Natural killer cell treated with Interleukin-12 subunit alpha and Interleukin-12 subunit beta and Interleukin-15 and Interleukin-18, amount 100 ng/mL, for 72 hours (primary cell): ENCODE measurements around the gene HEPACAM. TPM values are rescaled to one million over a fixed set of nuclear protein-coding genes. Genes with fewer than 3 reads are reported as not detected.

Experiments
- ATAC-seq, 2 donors: fragments of 150-1000 bp; cut with Tn5 transposase in 1 of 2; sonication (Bioruptor Pico), chemical (Tn5 transposase) in 1 of 2; 2 replicates each; pipeline ENCODE4 v1.10.0; 2021
- DNase-seq: peaks from one replicate; pipeline ENCODE4 v3.0.0; 2022; ENCODE audit warnings: low spot score
- H3K27ac Mint-ChIP-seq, 2 donors: 1 replicate in 1 of 2; 2 replicates in 1 of 2; pipeline ENCODE4 v1.8.0; 2022; ENCODE audit warnings: mixed read lengths in 2 of 2, mild to moderate bottlenecking in 1 of 2, moderate library complexity in 1 of 2
- H3K27me3 Mint-ChIP-seq, 2 donors: 1 replicate in 1 of 2; 2 replicates in 1 of 2; pipeline ENCODE4 v1.8.0; 2022; ENCODE audit warnings: mixed read lengths in 2 of 2
- H3K36me3 Mint-ChIP-seq: one replicate; pipeline ENCODE4 v1.8.0; 2022; ENCODE audit warnings: mixed read lengths
- H3K4me1 Mint-ChIP-seq, 2 donors: 1 replicate in 1 of 2; 2 replicates in 1 of 2; pipeline ENCODE4 v1.8.0; 2022; ENCODE audit warnings: low read depth in 2 of 2, mixed read lengths in 2 of 2, mild to moderate bottlenecking in 1 of 2
- H3K4me3 Mint-ChIP-seq: one replicate; pipeline ENCODE4 v1.8.0; 2022; ENCODE audit warnings: mixed read lengths
- H3K9me3 Mint-ChIP-seq: 2 replicates; pipeline ENCODE4 v1.8.0; 2022; ENCODE audit warnings: mixed read lengths
- total RNA-seq, 2 donors: library from RNA; stranded (reverse); gene quantifications; one replicate each; pipeline ENCODE4 v1.2.3, GENCODE V29; 2022

HEPACAM gene
- total RNA-seq, 2 donors from 2014 or later = not detected

- ATAC-seq = no peak
- Mint-ChIP-seq H3K4me1 (no peaks in the 10 kb centered on the region), H3K4me3 (no peak overlapping the region), H3K27ac (no peak overlapping the region), H3K36me3 (no peaks in the 10 kb centered on the region), H3K27me3 (peaks cover 7 to 13% of the 10 kb centered on the region in 2 donors), H3K9me3 (no peaks in the 10 kb centered on the region)
- DNase-seq = no peak
Measured at GRCh38 chr11:124891373-124891861, 44.4 kb downstream of the HEPACAM start.

DNA sequence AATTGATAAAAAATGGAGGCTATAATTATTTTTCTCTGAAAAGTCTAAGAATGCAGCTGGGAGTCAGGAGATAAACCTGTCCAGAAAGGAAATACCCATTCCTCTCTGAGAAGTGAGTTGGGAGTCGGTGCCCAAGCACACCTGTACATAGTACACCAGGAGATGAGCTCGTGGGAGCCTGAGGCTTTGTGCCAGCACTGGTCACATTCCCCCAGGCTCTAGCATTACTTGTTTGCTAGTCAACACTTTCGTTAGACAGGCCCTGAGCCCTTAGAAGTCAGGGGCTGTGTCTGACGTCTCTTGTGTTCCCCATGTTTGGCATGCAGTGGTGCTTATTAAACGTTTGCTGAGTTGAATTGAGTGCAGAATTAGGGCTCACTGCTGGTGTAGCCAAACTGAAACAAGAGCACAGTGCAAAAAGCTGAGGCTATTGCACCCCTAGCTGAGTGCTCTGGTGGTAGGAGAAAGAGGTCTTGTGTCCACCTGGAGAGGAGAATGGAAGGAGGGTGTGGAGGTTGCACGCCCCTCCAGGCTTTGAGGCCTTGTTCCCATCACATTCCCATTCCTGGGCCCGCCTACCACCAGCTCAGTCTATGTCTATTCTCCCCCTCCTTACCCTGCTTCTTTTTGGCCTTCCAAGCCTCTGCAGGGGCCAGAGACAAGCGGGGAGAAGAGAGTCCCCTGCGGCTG, 45.0 kb downstream of the HEPACAM start:
- Mint-ChIP-seq H3K27ac (no peak overlapping the region), H3K4me3 (no peak overlapping the region), H3K9me3 (no peaks in the 10 kb centered on the region), H3K27me3 (peaks cover 10 to 19% of the 10 kb centered on the region in 2 donors), H3K36me3 (no peaks in the 10 kb centered on the region), H3K4me1 (no peaks in the 10 kb centered on the region)
- no peak for ATAC-seq
- no peak for DNase-seq

DNA sequence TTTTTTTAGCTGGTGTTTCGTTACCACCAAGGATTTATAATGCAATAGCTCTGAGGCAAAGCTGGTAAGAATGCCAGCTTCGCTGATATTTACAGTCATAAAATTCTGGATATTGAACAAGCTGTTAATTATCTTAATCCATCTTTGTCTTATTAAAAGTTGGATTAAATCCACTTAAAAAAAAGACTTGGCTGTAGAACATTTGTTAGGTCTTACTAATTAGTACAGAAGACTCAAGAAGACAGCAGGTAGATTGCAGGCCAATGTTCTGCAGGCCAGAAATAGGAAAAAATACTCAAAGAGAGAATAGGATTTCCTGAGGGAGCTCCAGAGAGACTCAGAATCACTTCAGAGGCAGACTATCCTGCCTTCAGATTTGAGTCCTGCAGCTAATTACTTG, 45.7 kb downstream of the HEPACAM start:
- H3K4me3 Mint-ChIP-seq = no peak overlapping the region
- no peaks in the 10 kb centered on the region for H3K4me1 Mint-ChIP-seq
- H3K27me3 Mint-ChIP-seq = peaks cover 10 to 19% of the 10 kb centered on the region in 2 donors
- no peak overlapping the region for H3K27ac Mint-ChIP-seq
- ATAC-seq (no peak), DNase-seq (no peak)
- H3K36me3 Mint-ChIP-seq = no peaks in the 10 kb centered on the region
- H3K9me3 Mint-ChIP-seq = no peaks in the 10 kb centered on the region

DNA sequence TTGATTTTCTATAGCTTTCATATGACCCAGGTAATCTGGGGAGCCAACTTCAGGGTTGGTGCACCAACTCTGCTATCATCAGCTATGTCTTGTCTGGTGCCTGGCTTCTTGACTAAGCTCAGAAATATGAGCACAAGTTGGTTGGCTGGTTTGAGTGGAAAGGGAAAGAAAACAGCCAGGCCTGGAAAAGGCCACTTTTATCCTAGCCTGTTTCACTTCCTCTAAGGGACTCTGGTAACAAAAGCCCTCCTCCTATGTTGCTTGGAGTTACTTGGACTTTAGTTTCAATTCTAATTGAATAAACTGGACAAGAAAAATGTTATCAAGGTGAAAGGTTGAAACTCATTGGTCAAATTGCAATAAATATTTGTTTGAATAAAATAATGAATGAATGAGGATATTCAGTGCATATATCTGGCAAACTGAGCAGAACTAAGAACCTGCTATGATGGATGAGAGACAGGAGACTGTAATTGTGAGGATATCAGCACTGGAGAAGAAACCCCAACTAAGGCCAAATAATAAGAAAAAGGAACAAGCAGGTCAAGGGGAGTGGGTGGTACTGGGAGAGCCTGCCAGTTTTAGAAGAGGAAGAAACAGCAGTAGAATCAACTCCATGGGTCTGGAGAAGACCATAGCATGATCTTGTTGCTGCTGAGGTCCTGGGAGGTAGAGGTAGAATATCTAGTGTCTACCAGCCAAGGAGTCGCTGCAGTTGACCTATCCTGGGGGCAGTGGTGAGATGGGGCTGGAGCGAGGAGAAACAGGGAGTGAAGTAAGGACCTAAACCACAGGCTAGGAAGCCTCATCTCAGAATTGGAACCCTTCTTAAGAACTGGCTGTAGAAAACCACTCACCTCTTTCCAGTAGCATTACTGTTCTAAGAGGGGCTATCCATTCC, 46.4 kb downstream of the HEPACAM start:
- Mint-ChIP-seq H3K4me3 (no peak overlapping the region), H3K27me3 (peaks cover 10 to 19% of the 10 kb centered on the region in 2 donors), H3K27ac (no peak overlapping the region), H3K36me3 (no peaks in the 10 kb centered on the region), H3K4me1 (no peaks in the 10 kb centered on the region), H3K9me3 (no peaks in the 10 kb centered on the region)
- DNase-seq (no peak), ATAC-seq (no peak)

GRCh38 chr11:124887667-124888013, 48.2 kb downstream of the HEPACAM start:
- H3K27me3 Mint-ChIP-seq = peaks cover 10 to 19% of the 10 kb centered on the region in 2 donors
- no peaks in the 10 kb centered on the region for H3K9me3 Mint-ChIP-seq
- ATAC-seq (no peak), DNase-seq (no peak)
- H3K4me3 Mint-ChIP-seq = no peak overlapping the region
- no peak overlapping the region for H3K27ac Mint-ChIP-seq
- H3K36me3 Mint-ChIP-seq = no peaks in the 10 kb centered on the region
- H3K4me1 Mint-ChIP-seq = peaks cover 0 to 2% of the 10 kb centered on the region in 2 donors

DNA sequence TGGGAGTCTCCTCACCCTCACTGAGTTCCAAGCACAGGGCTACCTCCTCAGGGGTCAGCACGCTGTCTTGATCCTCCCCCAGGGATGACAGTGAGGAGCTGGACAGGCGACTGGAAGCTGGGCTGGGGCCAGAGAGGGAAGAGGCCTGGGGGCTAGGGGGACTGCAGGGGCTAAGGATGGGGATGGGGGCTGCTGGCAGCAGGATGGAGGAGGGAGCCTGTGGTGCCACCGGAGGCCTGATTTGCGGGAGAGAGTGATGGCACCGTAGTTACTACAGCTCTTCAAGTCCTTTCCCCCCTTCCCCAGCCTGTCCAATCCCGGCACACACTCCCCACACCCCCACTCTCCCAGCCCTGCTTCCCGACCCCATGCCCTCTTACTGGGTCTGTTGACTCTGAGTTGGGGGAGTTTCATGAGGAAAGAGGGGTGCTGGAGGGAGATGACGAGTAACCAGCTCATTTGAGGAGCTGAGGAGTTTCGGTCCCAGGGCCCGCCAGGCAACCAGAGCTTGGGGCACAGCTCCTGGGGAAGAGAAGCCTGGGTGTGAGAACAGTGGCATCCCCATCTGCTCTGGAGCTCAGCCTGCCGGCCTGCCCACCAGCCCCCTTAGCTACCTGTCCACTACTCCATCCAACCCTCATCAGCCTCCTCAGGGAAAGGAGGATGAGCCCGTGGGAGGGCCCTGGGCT, 48.7 kb downstream of the HEPACAM start:
- DNase-seq (no peak), ATAC-seq (no peak)
- Mint-ChIP-seq H3K9me3 (no peaks in the 10 kb centered on the region), H3K27me3 (peaks cover 8 to 19% of the 10 kb centered on the region in 2 donors), H3K4me1 (peaks cover 0 to 2% of the 10 kb centered on the region in 2 donors), H3K27ac (no peak overlapping the region), H3K4me3 (no peak overlapping the region), H3K36me3 (no peaks in the 10 kb centered on the region)

GRCh38 chr11:124886476-124886875, 49.4 kb downstream of the HEPACAM start:
- no peak overlapping the region for H3K27ac Mint-ChIP-seq
- ATAC-seq (no peak), DNase-seq (no peak)

DNA sequence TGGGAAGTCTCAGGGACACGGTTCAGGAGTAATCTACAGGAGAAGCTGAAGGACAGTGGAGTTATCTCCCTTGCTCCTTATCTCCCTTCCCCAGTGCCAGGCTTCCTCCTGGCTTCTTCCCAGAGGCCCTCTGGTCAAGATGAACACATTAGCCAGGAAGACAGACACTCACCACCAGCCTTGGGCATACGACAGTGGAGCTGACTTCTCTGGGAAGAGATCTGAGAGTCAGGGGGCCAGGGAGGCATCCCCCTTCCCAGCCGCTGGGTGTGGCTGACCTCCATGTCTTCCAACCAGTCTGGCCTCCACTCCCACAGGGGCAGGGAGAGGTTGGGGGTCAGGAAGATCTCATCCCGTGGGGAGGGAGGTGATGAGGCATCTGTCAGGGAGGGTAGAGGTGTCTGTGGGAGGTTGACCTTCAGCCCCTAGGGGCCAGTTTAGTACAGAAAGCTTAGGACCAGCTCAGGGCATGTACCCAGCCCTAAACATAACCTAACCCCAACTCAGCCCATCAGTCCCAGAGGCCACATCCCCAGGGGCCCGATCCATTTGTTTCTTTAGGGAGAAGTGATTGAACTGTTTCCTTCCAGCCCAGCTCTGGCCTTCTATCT, 50.9 kb downstream of the HEPACAM start:
- Mint-ChIP-seq H3K9me3 (no peaks in the 10 kb centered on the region), H3K36me3 (no peaks in the 10 kb centered on the region), H3K27ac (no peak overlapping the region), H3K4me1 (peaks cover 0 to 2% of the 10 kb centered on the region in 2 donors), H3K4me3 (no peak overlapping the region), H3K27me3 (peaks cover 8 to 19% of the 10 kb centered on the region in 2 donors)
- DNase-seq = no peak
- ATAC-seq = no peak

More at GRCh38 chr11:124886476-124886875, 49.4 kb downstream of the HEPACAM start:
- Mint-ChIP-seq H3K27me3 (peaks cover 8 to 19% of the 10 kb centered on the region in 2 donors), H3K4me1 (peaks cover 0 to 2% of the 10 kb centered on the region in 2 donors), H3K36me3 (no peaks in the 10 kb centered on the region), H3K9me3 (no peaks in the 10 kb centered on the region), H3K4me3 (no peak overlapping the region)

GRCh38 chr11:124884340-124884739, 51.5 kb downstream of the HEPACAM start:
- ATAC-seq (no peak), DNase-seq (no peak)
- Mint-ChIP-seq H3K9me3 (no peaks in the 10 kb centered on the region), H3K4me3 (no peak overlapping the region), H3K27ac (no peak overlapping the region), H3K4me1 (peaks cover 0 to 2% of the 10 kb centered on the region in 2 donors), H3K27me3 (peaks cover 8 to 19% of the 10 kb centered on the region in 2 donors), H3K36me3 (no peaks in the 10 kb centered on the region)

- Mint-ChIP-seq H3K4me1 (peaks cover 6 to 9% of the 10 kb centered on the region in 2 donors), H3K4me3 (no peak overlapping the region), H3K9me3 (no peaks in the 10 kb centered on the region), H3K27ac (no peak overlapping the region), H3K36me3 (no peaks in the 10 kb centered on the region), H3K27me3 (peaks cover 3 to 7% of the 10 kb centered on the region in 2 donors)
- ATAC-seq = no peak
- no peak for DNase-seq
Measured at GRCh38 chr11:124882339-124883071, 53.3 kb downstream of the HEPACAM start.

DNA sequence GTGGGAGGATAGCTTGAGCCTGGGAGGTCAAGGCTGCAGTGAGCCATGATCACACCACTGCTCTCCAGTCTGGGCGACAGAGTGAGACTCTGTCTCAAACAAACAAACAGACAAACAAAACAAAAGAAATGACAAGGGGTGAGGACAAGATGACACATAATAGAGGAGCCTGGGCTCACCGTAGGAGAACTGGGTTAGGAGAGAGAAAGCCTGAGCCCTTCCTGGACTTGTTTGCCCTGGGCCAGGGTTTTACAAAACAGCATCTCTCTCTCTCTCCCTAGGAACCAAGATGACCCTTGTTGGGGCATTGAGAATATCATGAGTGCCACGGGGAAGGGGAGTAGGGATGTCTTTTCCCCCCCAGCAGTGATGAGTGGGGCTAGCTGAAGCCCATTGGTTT, 54.9 kb downstream of the HEPACAM start:
- H3K27me3 Mint-ChIP-seq = peaks cover 0 to 1% of the 10 kb centered on the region in 2 donors
- no peak for DNase-seq
- ATAC-seq = no peak
- peaks cover 14% of the 10 kb centered on the region in 2 donors for H3K4me1 Mint-ChIP-seq
- no peak overlapping the region for H3K4me3 Mint-ChIP-seq
- H3K27ac Mint-ChIP-seq = no peak overlapping the region
- H3K36me3 Mint-ChIP-seq = no peaks in the 10 kb centered on the region
- H3K9me3 Mint-ChIP-seq = no peaks in the 10 kb centered on the region

DNA sequence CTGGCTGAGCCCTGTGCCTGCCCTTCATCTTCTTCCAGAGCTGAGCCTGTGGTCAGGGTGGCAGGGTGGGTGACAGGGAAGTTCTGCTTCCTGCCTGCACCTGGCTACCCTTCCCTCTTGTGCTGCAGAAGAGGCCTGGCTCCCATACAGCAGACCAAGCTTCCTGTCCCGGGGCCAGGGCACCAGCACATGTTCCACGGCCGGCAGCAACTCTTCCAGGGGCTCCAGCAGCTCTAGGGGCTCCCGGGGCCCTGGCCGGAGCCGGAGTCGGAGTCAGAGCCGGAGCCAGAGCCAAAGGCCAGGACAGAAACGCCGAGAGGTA, 55.6 kb downstream of the HEPACAM start:
- Mint-ChIP-seq H3K27me3 (no peaks in the 10 kb centered on the region), H3K4me3 (no peak overlapping the region), H3K9me3 (no peaks in the 10 kb centered on the region), H3K27ac (no peak overlapping the region), H3K36me3 (no peaks in the 10 kb centered on the region), H3K4me1 (peaks cover 14 to 20% of the 10 kb centered on the region in 2 donors)
- no peak for DNase-seq
- no peak for ATAC-seq
